ENCODE data around the gene PON3.

DNA sequence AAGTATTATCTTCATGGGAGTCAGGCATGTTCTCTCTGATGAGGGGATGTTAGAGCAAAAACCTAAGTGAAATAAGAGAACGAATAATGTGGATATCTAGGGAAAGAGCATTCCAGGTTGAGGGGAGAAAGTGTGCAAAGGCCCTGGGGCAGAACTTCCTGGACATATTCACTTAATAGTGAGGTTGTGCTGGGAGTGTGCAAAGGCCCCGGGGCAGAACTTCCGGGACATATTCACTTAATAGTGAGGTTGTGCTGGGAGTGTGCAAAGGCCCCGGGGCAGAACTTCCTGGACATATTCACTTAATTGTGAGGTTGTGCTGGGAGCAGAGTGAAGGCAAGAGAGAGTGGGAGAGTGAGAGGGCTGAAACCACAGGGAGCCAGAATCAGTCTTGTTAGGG, 83.6 kb downstream of the PON3 start:
- TF ChIP-seq, protein P1, sequence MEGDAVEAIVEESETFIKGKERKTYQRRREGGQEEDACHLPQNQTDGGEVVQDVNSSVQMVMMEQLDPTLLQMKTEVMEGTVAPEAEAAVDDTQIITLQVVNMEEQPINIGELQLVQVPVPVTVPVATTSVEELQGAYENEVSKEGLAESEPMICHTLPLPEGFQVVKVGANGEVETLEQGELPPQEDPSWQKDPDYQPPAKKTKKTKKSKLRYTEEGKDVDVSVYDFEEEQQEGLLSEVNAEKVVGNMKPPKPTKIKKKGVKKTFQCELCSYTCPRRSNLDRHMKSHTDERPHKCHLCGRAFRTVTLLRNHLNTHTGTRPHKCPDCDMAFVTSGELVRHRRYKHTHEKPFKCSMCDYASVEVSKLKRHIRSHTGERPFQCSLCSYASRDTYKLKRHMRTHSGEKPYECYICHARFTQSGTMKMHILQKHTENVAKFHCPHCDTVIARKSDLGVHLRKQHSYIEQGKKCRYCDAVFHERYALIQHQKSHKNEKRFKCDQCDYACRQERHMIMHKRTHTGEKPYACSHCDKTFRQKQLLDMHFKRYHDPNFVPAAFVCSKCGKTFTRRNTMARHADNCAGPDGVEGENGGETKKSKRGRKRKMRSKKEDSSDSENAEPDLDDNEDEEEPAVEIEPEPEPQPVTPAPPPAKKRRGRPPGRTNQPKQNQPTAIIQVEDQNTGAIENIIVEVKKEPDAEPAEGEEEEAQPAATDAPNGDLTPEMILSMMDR (IDR thresholded peaks at IDR 0.05 in 4 of 5, conservative IDR thresholded peaks at IDR 0.05 in 1 of 5) = no peak
- TF ChIP-seq POLR2A (IDR thresholded peaks at IDR 0.05) = no peak
